Peyer's patch (tissue), 4 donors: Measurements from ENCODE around the gene S100A11. TPM values are rescaled to one million over a fixed set of nuclear protein-coding genes. Genes with fewer than 3 reads are reported as not detected.

Source experiments
- DNase-seq, 3 donors: peaks; one replicate each; pipeline ENCODE4 v3.0.0-alpha.2; 2017 to 2019
- H3K27ac ChIP-seq, 4 donors: fragments of 200-600 bp; sonication (generic); one replicate each; pipeline ENCODE4 v1.5.1; 2016 to 2019
- H3K27me3 ChIP-seq, 2 donors: fragments of 200-600 bp; sonication (generic); one replicate each; pipeline ENCODE4 v1.5.1; 2019
- H3K36me3 ChIP-seq, 3 donors: fragments of 200-600 bp; sonication (generic); one replicate each; pipeline ENCODE4 v1.5.1; 2016 to 2019
- H3K4me1 ChIP-seq, 4 donors: fragments of 200-600 bp; sonication (generic); one replicate each; pipeline ENCODE4 v1.5.1; 2016 to 2019
- H3K4me3 ChIP-seq, 4 donors: fragments of 200-600 bp; sonication (generic); 1 replicate in 3 of 4; 2 replicates in 1 of 4; pipeline ENCODE4 v1.5.1; 2016 to 2019; ENCODE audit warnings: mild to moderate bottlenecking in 1 of 4
- H3K9me3 ChIP-seq, 4 donors: fragments of 200-600 bp; sonication (generic); one replicate each; pipeline ENCODE4 v1.5.1; 2016 to 2019; ENCODE audit warnings: mild to moderate bottlenecking in 1 of 4
- POLR2A ChIP-seq, 2 donors: fragments of 450-650 bp; IDR thresholded peaks; one replicate each; pipeline ENCODE4 v1.5.1; 2017; ENCODE audit warnings: antibody characterized with exemption in 2 of 2, mild to moderate bottlenecking in 2 of 2, moderate library complexity in 2 of 2
- total RNA-seq, 4 donors: library from RNA; depleted of rRNA; stranded (reverse); fragments of >200 nt; gene quantifications; one replicate each; pipeline ENCODE4 v1.1.0, GENCODE V29; 2016
- TF ChIP-seq, protein P1 (sequence below), 6 experiments: fragments of 450-650 bp in 4 of 6; fragments of 200-600 bp in 2 of 6; sonication (generic) in 1 of 6; IDR thresholded peaks; one replicate each; pipeline ENCODE4 v1.5.1; 2017 to 2019; ENCODE audit warnings: antibody characterized with exemption in 6 of 6, mild to moderate bottlenecking in 3 of 6, moderate library complexity in 1 of 6

The S100A11 gene
- total RNA-seq, 4 donors from 2014 or later, result 33.3 to 75.1 (median 72.0) TPM

GRCh38 chr1:152009691-152010090 lies 27.1 kb downstream of the S100A11 start:
- Histone ChIP-seq H3K9me3 (no peaks in the 10 kb centered on the region), H3K36me3 (no peaks in the 10 kb centered on the region), H3K4me1 (no peaks in the 10 kb centered on the region), H3K27ac (no peak overlapping the region), H3K4me3 (no peak overlapping the region), H3K27me3 (no peaks in the 10 kb centered on the region)
- TF ChIP-seq, protein P1, sequence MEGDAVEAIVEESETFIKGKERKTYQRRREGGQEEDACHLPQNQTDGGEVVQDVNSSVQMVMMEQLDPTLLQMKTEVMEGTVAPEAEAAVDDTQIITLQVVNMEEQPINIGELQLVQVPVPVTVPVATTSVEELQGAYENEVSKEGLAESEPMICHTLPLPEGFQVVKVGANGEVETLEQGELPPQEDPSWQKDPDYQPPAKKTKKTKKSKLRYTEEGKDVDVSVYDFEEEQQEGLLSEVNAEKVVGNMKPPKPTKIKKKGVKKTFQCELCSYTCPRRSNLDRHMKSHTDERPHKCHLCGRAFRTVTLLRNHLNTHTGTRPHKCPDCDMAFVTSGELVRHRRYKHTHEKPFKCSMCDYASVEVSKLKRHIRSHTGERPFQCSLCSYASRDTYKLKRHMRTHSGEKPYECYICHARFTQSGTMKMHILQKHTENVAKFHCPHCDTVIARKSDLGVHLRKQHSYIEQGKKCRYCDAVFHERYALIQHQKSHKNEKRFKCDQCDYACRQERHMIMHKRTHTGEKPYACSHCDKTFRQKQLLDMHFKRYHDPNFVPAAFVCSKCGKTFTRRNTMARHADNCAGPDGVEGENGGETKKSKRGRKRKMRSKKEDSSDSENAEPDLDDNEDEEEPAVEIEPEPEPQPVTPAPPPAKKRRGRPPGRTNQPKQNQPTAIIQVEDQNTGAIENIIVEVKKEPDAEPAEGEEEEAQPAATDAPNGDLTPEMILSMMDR (IDR thresholded peaks at IDR 0.05), result no peak
- TF ChIP-seq POLR2A (IDR thresholded peaks at IDR 0.05), result no peak
- no peak for DNase-seq

GRCh38 chr1:152007047-152007446 lies 29.8 kb downstream of the S100A11 start:
- H3K9me3 ChIP-seq, result no peaks in the 10 kb centered on the region
- no peaks in the 10 kb centered on the region for H3K27me3 ChIP-seq
- H3K27ac ChIP-seq, result no peak overlapping the region
- TF ChIP-seq, protein P1 (IDR thresholded peaks at IDR 0.05), result no peak
- TF ChIP-seq POLR2A (IDR thresholded peaks at IDR 0.05), result no peak
- no peaks in the 10 kb centered on the region for H3K36me3 ChIP-seq
- no peaks in the 10 kb centered on the region for H3K4me1 ChIP-seq
- no peak overlapping the region for H3K4me3 ChIP-seq
- no peak for DNase-seq

DNA sequence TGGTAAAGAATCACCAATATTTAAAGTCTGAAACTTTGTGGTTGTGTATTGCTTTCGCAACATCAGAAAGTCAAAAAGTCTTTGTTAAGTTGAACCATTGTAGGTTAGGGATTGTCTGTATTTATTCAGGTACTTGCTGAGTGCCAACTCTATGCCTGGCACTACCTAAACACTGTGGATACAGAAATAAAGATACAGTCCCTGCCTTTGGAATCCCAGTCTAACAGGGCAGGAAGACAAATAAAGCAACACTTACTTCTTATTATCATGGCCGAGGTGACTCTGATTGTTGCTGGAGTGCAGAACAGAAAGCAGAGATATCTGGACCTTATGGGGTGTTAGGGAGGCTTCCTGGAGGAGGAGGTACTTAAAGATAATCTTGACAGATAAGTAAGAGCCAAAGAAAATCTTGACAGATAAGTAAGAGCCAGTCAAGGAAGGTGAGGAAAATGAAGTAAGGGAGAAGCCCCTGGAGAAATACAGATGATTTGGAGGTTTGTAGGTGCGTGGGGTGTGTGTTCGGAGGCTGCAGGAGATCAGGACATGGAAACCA lies 31.4 kb downstream of the S100A11 start:
- Histone ChIP-seq H3K27me3 (no peaks in the 10 kb centered on the region), H3K9me3 (no peaks in the 10 kb centered on the region), H3K27ac (no peak overlapping the region), H3K36me3 (no peaks in the 10 kb centered on the region), H3K4me3 (no peak overlapping the region), H3K4me1 (no peaks in the 10 kb centered on the region)
- DNase-seq, result no peak
- no peak for TF ChIP-seq POLR2A (IDR thresholded peaks at IDR 0.05)

DNA sequence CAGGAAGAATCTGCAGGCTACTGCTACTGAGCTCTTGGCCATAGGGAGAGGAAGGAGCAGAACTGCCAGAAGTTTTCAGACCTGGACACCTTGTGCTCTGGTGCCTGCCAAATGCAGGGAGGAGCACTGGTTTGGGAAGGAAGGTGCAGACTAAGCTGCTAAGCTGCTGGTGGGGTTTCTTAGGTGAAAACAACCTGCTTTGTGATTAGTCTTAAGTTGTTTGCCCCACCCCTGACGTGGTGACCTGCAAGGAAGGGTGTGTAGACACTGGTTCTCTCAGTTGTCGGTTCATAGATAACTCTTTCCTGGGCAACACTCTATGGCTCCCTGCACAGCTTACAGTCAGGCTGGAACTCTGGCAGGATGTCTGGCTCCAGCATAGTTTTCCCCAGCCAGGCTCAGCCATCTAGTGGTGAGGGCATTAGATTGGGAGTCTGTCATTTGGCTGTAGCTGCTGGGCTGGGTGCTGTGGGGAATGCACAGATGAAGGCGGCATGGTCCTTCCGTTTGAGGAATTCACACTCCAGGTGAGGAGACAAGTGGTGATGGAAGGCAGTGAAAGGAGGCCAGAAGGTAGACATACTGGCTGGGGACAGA lies 32.9 kb downstream of the S100A11 start:
- Histone ChIP-seq H3K36me3 (no peaks in the 10 kb centered on the region), H3K4me1 (no peaks in the 10 kb centered on the region), H3K9me3 (no peaks in the 10 kb centered on the region), H3K27ac (no peak overlapping the region), H3K27me3 (no peaks in the 10 kb centered on the region), H3K4me3 (no peak overlapping the region)
- no peak for TF ChIP-seq POLR2A (IDR thresholded peaks at IDR 0.05)
- TF ChIP-seq, protein P1 (IDR thresholded peaks at IDR 0.05), result no peak
- DNase-seq, result no peak

- Histone ChIP-seq H3K4me3 (no peak overlapping the region), H3K4me1 (no peaks in the 10 kb centered on the region), H3K27me3 (no peaks in the 10 kb centered on the region), H3K9me3 (no peaks in the 10 kb centered on the region), H3K27ac (no peak overlapping the region), H3K36me3 (no peaks in the 10 kb centered on the region)
- no peak for TF ChIP-seq POLR2A (IDR thresholded peaks at IDR 0.05)
- TF ChIP-seq, protein P1 (IDR thresholded peaks at IDR 0.05), result no peak
- no peak for DNase-seq
These were observed 33.8 kb downstream of the S100A11 start for GRCh38 chr1:152002960-152003359.

GRCh38 chr1:152001631-152002584 lies 34.9 kb downstream of the S100A11 start:
- Histone ChIP-seq H3K36me3 (no peaks in the 10 kb centered on the region), H3K27ac (no peak overlapping the region), H3K27me3 (no peaks in the 10 kb centered on the region)

More at GRCh38 chr1:152001631-152002584, 34.9 kb downstream of the S100A11 start:
- TF ChIP-seq, protein P1 (IDR thresholded peaks at IDR 0.05), result peak; percentile 76 to 96 (median 93)
- peak in 1 of 2 donors; percentile 7 for TF ChIP-seq POLR2A (IDR thresholded peaks at IDR 0.05)
- DNase-seq, result peak; percentile 80 to 96 (median 82)
- Histone ChIP-seq H3K4me1 (no peaks in the 10 kb centered on the region), H3K4me3 (no peak overlapping the region), H3K9me3 (no peaks in the 10 kb centered on the region)
